ENCODE data around the gene GNA12. TPM values are rescaled to one million over a fixed set of nuclear protein-coding genes. Genes with fewer than 3 reads are reported as not detected.

Gene GNA12
- total and polyA plus RNA-seq, 9 of the 15 experiments (the other 6 are each of a cell fraction or from before 2014, with no cell fraction given) = 0.65 to 32.7 (median 9.6) TPM

DNA sequence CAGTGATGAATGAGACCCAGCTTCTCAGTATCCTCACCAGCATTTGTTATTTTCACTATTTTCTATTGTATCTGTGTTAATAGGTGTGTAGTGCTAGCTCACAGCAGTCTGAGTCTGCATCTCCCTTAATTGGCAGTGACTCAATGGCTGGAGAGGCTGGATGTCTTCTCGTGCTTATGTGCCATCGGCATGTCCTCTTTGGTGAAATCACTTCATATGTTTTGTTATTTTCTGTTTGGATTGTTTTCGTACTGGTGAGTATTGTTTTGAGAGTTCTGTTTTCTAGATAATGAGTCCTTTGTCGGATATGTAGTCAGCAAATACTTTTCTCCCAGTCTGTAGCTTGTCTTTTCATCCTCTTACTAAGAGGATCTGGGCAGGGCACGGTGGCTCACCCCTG lies 90.0 kb downstream of the GNA12 start:
- H4K20me1 ChIP-seq (replicated peaks; ENCODE audit: control insufficient read depth, insufficient read depth, low read length) = no peaks in the 10 kb centered on the region
- no peak overlapping the region for H3K27ac ChIP-seq (ENCODE audit: extremely low read depth, low read depth, low read length)
- intact Hi-C loops (cut with micrococcal nuclease) = loop anchor here (10.0 kb wide), 1 partner anchor 91 kb away; the partner anchor contains the start of gene GNA12
- DNase-seq (ENCODE audit: extremely low read depth in 1 of 4, low spot score in 3 of 4) (no peak), FAIRE-seq (no peak), ATAC-seq (no peak)
- peaks cover 13 to 23% of the 10 kb centered on the region in 2 experiments for H3K4me1 ChIP-seq (replicated peaks in 1 of 2; ENCODE audit: control insufficient read depth in 2 of 2, insufficient read depth in 2 of 2, low read length in 2 of 2)
- H3K27me3 ChIP-seq (ENCODE audit: control insufficient read depth in 2 of 2, insufficient read depth in 2 of 2, low read length in 2 of 2) = no peaks in the 10 kb centered on the region
- no peaks in the 10 kb centered on the region for H3K9me1 ChIP-seq (ENCODE audit: control insufficient read depth, insufficient read depth, low read length)
- in situ Hi-C loops (cut with MboI) = no loop called here
- peaks cover 6% of the 10 kb centered on the region; the same call in 1 of the 3 replicates for H3K36me3 ChIP-seq (ENCODE audit: control insufficient read depth, insufficient read depth, low read length)
- CTCF ChIA-PET (ENCODE audit: low intra/inter-chr PET ratio) = no interaction called here
- no peak overlapping the region for H3K4me3 ChIP-seq
- H3K79me2 ChIP-seq (ENCODE audit: control insufficient read depth, insufficient read depth, low read length) = peaks cover 7% of the 10 kb centered on the region
- no peak overlapping the region for H2AFZ ChIP-seq (ENCODE audit: low read depth, low read length)
- 82% methylated on average over 5 of the region's 5 CpGs for WGBS (ENCODE audit: insufficient coverage, low coverage, missing lambda C conversion rate)
- H3K9ac ChIP-seq (ENCODE audit: insufficient read depth in 1 of 2, low read depth in 2 of 2, low read length in 2 of 2) = no peak overlapping the region
- H3K4me2 ChIP-seq (ENCODE audit: insufficient read depth, low read length) = no peak overlapping the region
- no peaks in the 10 kb centered on the region for H3K9me3 ChIP-seq (replicated peaks; ENCODE audit: control insufficient read depth, insufficient read depth, low read depth, low read length)
- no TSS peak for BruUV-seq (replicated peaks)
- POLR2A ChIA-PET = no interaction called here
- no peak for TF ChIP-seq POLR2AphosphoS2 (IDR thresholded peaks at IDR 0.05; ENCODE audit: low read length)
- TF ChIP-seq, protein P1, sequence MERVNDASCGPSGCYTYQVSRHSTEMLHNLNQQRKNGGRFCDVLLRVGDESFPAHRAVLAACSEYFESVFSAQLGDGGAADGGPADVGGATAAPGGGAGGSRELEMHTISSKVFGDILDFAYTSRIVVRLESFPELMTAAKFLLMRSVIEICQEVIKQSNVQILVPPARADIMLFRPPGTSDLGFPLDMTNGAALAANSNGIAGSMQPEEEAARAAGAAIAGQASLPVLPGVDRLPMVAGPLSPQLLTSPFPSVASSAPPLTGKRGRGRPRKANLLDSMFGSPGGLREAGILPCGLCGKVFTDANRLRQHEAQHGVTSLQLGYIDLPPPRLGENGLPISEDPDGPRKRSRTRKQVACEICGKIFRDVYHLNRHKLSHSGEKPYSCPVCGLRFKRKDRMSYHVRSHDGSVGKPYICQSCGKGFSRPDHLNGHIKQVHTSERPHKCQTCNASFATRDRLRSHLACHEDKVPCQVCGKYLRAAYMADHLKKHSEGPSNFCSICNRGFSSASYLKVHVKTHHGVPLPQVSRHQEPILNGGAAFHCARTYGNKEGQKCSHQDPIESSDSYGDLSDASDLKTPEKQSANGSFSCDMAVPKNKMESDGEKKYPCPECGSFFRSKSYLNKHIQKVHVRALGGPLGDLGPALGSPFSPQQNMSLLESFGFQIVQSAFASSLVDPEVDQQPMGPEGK (CRISPR knock-in tag; IDR thresholded peaks at IDR 0.05; ENCODE audit: borderline replicate concordance) = no peak
- no peak for TF ChIP-seq NCOA6 (IDR thresholded peaks at IDR 0.05)
- TF ChIP-seq, protein P2, sequence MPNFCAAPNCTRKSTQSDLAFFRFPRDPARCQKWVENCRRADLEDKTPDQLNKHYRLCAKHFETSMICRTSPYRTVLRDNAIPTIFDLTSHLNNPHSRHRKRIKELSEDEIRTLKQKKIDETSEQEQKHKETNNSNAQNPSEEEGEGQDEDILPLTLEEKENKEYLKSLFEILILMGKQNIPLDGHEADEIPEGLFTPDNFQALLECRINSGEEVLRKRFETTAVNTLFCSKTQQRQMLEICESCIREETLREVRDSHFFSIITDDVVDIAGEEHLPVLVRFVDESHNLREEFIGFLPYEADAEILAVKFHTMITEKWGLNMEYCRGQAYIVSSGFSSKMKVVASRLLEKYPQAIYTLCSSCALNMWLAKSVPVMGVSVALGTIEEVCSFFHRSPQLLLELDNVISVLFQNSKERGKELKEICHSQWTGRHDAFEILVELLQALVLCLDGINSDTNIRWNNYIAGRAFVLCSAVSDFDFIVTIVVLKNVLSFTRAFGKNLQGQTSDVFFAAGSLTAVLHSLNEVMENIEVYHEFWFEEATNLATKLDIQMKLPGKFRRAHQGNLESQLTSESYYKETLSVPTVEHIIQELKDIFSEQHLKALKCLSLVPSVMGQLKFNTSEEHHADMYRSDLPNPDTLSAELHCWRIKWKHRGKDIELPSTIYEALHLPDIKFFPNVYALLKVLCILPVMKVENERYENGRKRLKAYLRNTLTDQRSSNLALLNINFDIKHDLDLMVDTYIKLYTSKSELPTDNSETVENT (CRISPR knock-in tag; IDR thresholded peaks at IDR 0.05) = no peak
- no peak for TF ChIP-seq CBX1 (IDR thresholded peaks at IDR 0.05; ENCODE audit: low read depth)
- TF ChIP-seq TEAD4 (IDR thresholded peaks at IDR 0.05; ENCODE audit: low read length) = no peak
- TF ChIP-seq TEAD4 (CRISPR knock-in tag; IDR thresholded peaks at IDR 0.05; ENCODE audit: borderline replicate concordance) = no peak
- no peak for TF ChIP-seq NR4A1 (CRISPR knock-in tag; IDR thresholded peaks at IDR 0.05)
- TF ChIP-seq NR4A1 (tag; IDR thresholded peaks at IDR 0.05) = no peak
- no peak for TF ChIP-seq E2F3 (CRISPR knock-in tag; IDR thresholded peaks at IDR 0.05)
- TF ChIP-seq NELFE (IDR thresholded peaks at IDR 0.05; ENCODE audit: insufficient read depth, insufficient read length) = no peak
- TF ChIP-seq TAF15 (IDR thresholded peaks at IDR 0.05; ENCODE audit: low read depth, low read length) = no peak
- TF ChIP-seq, protein P3, sequence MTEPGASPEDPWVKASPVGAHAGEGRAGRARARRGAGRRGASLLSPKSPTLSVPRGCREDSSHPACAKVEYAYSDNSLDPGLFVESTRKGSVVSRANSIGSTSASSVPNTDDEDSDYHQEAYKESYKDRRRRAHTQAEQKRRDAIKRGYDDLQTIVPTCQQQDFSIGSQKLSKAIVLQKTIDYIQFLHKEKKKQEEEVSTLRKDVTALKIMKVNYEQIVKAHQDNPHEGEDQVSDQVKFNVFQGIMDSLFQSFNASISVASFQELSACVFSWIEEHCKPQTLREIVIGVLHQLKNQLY (CRISPR knock-in tag; conservative IDR thresholded peaks at IDR 0.05) = no peak
- TF ChIP-seq ZNF133 (CRISPR knock-in tag; IDR thresholded peaks at IDR 0.05) = no peak
- TF ChIP-seq SMAD1 (IDR thresholded peaks at IDR 0.05; ENCODE audit: low read depth, low read length, partially characterized antibody) = no peak
- no peak for TF ChIP-seq TAF9B (IDR thresholded peaks at IDR 0.05; ENCODE audit: partially characterized antibody)
- TF ChIP-seq, protein P4, sequence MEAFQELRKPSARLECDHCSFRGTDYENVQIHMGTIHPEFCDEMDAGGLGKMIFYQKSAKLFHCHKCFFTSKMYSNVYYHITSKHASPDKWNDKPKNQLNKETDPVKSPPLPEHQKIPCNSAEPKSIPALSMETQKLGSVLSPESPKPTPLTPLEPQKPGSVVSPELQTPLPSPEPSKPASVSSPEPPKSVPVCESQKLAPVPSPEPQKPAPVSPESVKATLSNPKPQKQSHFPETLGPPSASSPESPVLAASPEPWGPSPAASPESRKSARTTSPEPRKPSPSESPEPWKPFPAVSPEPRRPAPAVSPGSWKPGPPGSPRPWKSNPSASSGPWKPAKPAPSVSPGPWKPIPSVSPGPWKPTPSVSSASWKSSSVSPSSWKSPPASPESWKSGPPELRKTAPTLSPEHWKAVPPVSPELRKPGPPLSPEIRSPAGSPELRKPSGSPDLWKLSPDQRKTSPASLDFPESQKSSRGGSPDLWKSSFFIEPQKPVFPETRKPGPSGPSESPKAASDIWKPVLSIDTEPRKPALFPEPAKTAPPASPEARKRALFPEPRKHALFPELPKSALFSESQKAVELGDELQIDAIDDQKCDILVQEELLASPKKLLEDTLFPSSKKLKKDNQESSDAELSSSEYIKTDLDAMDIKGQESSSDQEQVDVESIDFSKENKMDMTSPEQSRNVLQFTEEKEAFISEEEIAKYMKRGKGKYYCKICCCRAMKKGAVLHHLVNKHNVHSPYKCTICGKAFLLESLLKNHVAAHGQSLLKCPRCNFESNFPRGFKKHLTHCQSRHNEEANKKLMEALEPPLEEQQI (IDR thresholded peaks at IDR 0.05) = no peak

Measured in K562 (cell line).